Transverse colon (tissue), 4 donors: ENCODE data around the gene PVALEF.

Source experiments
- CTCF ChIP-seq, 5 experiments: fragments of 200-600 bp in 3 of 5; fragments of 450-650 bp in 2 of 5; sonication (generic) in 3 of 5; IDR thresholded peaks; 1 replicate in 2 of 5; 2 replicates in 3 of 5; pipeline ENCODE4 v1.5.1; 2016 to 2017; ENCODE audit warnings: antibody characterized with exemption in 5 of 5, inconsistent platforms in 3 of 5, mild to moderate bottlenecking in 2 of 5, moderate library complexity in 1 of 5
- POLR2AphosphoS5 ChIP-seq, 3 donors: sonication (generic); formaldehyde crosslinking; IDR thresholded peaks; one replicate each; pipeline ENCODE4 v1.6.1; 2016; ENCODE audit warnings: antibody characterized with exemption in 3 of 3

GRCh38 chr17:81120149-81120484 lies 45.2 kb upstream of the PVALEF start:
- no peak for TF ChIP-seq CTCF (IDR thresholded peaks at IDR 0.05)
- no peak for TF ChIP-seq POLR2AphosphoS5 (IDR thresholded peaks at IDR 0.05)
